ENCODE data around the gene NUMA1.

DNA sequence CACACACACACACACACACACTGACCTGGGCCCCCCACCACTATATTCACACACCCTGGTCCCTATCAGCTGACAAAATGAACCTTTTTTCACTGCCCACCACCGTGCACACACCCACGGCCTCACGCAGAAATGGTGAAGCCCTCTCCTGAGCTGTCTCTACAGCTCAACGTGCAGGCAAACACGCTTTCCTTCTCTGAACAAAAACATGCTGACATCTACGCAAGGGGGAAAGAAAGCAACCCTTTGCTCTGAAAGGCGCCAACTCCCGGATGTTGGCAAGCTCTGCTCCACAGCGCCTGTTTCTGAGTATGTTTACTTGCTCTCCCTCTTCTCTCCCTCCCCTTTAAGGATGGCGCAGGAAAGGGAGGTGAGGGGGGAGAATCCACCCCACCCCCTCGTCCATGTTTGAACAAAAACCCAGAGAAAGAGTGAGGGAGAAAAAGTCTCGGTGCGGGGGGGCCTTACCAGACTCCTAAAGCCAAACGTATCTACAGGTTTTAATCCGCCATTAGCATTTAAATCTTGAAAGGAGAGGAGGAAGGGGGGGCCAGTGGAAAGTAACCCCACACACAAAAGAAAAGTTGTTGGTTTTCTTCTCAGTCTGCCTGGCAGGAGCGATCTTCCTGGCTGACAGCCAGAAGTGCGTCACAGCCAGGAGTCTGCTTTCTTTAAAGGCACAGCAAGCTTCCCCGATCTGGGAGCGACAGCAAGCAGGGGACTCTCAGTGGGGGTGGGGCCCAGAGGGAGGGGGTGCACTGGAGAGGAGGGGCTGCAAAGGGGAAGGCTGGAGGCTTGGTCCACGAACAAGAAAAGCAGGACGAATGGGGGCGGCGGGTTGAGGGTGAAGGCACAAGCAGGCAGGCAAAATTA lies 39.6 kb downstream of the NUMA1 start:
- TF ChIP-seq, protein P1, sequence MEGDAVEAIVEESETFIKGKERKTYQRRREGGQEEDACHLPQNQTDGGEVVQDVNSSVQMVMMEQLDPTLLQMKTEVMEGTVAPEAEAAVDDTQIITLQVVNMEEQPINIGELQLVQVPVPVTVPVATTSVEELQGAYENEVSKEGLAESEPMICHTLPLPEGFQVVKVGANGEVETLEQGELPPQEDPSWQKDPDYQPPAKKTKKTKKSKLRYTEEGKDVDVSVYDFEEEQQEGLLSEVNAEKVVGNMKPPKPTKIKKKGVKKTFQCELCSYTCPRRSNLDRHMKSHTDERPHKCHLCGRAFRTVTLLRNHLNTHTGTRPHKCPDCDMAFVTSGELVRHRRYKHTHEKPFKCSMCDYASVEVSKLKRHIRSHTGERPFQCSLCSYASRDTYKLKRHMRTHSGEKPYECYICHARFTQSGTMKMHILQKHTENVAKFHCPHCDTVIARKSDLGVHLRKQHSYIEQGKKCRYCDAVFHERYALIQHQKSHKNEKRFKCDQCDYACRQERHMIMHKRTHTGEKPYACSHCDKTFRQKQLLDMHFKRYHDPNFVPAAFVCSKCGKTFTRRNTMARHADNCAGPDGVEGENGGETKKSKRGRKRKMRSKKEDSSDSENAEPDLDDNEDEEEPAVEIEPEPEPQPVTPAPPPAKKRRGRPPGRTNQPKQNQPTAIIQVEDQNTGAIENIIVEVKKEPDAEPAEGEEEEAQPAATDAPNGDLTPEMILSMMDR (IDR thresholded peaks at IDR 0.05), result no peak
- TF ChIP-seq POLR2A (IDR thresholded peaks at IDR 0.05), result peak in 1 of 4 donors; percentile 51
